HepG2 (cell line): ENCODE measurements around the gene TTC5. TPM values are rescaled to one million over a fixed set of nuclear protein-coding genes. Genes with fewer than 3 reads are reported as not detected.

Source experiments
- ADNP ChIP-seq: sonication (generic); formaldehyde crosslinking; IDR thresholded peaks from 2 replicates; pipeline ENCODE4 v1.4.0; 2020; ENCODE audit warnings: missing genetic modification reagents
- AGO2 ChIP-seq: fragments of 200-400 bp; formaldehyde crosslinking; optimal IDR thresholded peaks from 2 replicates; pipeline ENCODE3; 2017; ENCODE audit warnings: mild to moderate bottlenecking, low read depth, low read length, moderate library complexity
- ATF7 ChIP-seq, 2 experiments: fragments of 450-650 bp in 1 of 2; sonication (generic) in 1 of 2; formaldehyde crosslinking in 1 of 2; IDR thresholded peaks; 2 replicates each; pipeline versions ENCODE4 v1.4.0 to v1.6.1; 2016 to 2020; ENCODE audit warnings: antibody characterized with exemption in 1 of 2, mild to moderate bottlenecking in 1 of 2, missing genetic modification reagents in 1 of 2
- EEA1 ChIP-seq: sonication (generic); formaldehyde crosslinking; IDR thresholded peaks from 2 replicates; pipeline ENCODE4 v1.5.1; 2020; ENCODE audit warnings: mild to moderate bottlenecking, missing genetic modification reagents, borderline replicate concordance
- IKZF5 ChIP-seq: IDR thresholded peaks from 2 replicates; pipeline ENCODE4 v1.6.1; 2018; ENCODE audit warnings: missing genetic modification reagents, mild to moderate bottlenecking, missing compliant biosample characterization
- LBX2 ChIP-seq: sonication (generic); formaldehyde crosslinking; IDR thresholded peaks from 2 replicates; pipeline ENCODE4 v1.5.0; 2020; ENCODE audit warnings: missing genetic modification reagents, mild to moderate bottlenecking, borderline replicate concordance
- MEIS2 ChIP-seq: sonication (generic); formaldehyde crosslinking; IDR thresholded peaks from 2 replicates; pipeline ENCODE4 v1.9.0; 2021; ENCODE audit warnings: mild to moderate bottlenecking, missing genetic modification reagents
- SAFB2 ChIP-seq: sonication (generic); formaldehyde crosslinking; IDR thresholded peaks from 2 replicates; pipeline ENCODE4 v1.5.1; 2020; ENCODE audit warnings: missing genetic modification reagents, low read depth, mild to moderate bottlenecking, borderline replicate concordance
- ZNF574 ChIP-seq: sonication (generic); formaldehyde crosslinking; IDR thresholded peaks from 2 replicates; pipeline ENCODE4 v1.4.0; 2020; ENCODE audit warnings: missing genetic modification reagents
- ZNF660 ChIP-seq: sonication (generic); formaldehyde crosslinking; IDR thresholded peaks from 2 replicates; pipeline ENCODE4 v1.5.1; 2020; ENCODE audit warnings: mild to moderate bottlenecking, low read depth, missing genetic modification reagents, borderline replicate concordance
- ZNF839 ChIP-seq: sonication (generic); formaldehyde crosslinking; IDR thresholded peaks from 2 replicates; pipeline ENCODE4 v1.4.0; 2020; ENCODE audit warnings: missing genetic modification reagents, mild to moderate bottlenecking, borderline replicate concordance
- ZSCAN31 ChIP-seq: sonication (generic); formaldehyde crosslinking; IDR thresholded peaks from 2 replicates; pipeline ENCODE4 v1.5.0; 2020; ENCODE audit warnings: low read depth, mild to moderate bottlenecking, missing genetic modification reagents
- polyA plus RNA-seq, 8 experiments: library from polyadenylated mRNA; depleted of rRNA in 3 of 8; stranded (reverse) in 7 of 8; unstranded in 1 of 8; fragments of >200 nt; fragmentation: Illumina TruSeq in 4 of 8; extraction: Trizol in 4 of 8; gene quantifications; 2 replicates each; pipeline versions ENCODE4 v1.2.1 to v1.2.3, GENCODE V29; 2011 to 2016; ENCODE audit warnings: low read depth in 4 of 8, missing spikeins in 1 of 8, mixed read lengths in 1 of 8; ENCODE audit not compliant: insufficient read depth in 1 of 8
- total RNA-seq, 5 experiments: library from RNA; depleted of rRNA; stranded (reverse); fragments of >200 nt; fragmentation: Illumina TruSeq; extraction: Trizol; gene quantifications; 2 replicates each; pipeline ENCODE4 v1.2.3, GENCODE V29; 2016; ENCODE audit warnings: low read depth in 1 of 5
- TF ChIP-seq, protein P1 (sequence below): sonication (generic); formaldehyde crosslinking; IDR thresholded peaks from 2 replicates; pipeline ENCODE4 v1.8.0; 2022; ENCODE audit warnings: missing genetic modification reagents, low read depth, mild to moderate bottlenecking, borderline replicate concordance
- TF ChIP-seq, protein P2 (sequence below): sonication (generic); formaldehyde crosslinking; IDR thresholded peaks from 2 replicates; pipeline ENCODE4 v1.4.0; 2020; ENCODE audit warnings: mild to moderate bottlenecking, missing genetic modification reagents

Gene TTC5
- total and polyA plus RNA-seq, 2 of the 13 experiments (the other 11 are each of a cell fraction or from before 2014, with no cell fraction given), result 8.7 to 28.5 TPM

DNA sequence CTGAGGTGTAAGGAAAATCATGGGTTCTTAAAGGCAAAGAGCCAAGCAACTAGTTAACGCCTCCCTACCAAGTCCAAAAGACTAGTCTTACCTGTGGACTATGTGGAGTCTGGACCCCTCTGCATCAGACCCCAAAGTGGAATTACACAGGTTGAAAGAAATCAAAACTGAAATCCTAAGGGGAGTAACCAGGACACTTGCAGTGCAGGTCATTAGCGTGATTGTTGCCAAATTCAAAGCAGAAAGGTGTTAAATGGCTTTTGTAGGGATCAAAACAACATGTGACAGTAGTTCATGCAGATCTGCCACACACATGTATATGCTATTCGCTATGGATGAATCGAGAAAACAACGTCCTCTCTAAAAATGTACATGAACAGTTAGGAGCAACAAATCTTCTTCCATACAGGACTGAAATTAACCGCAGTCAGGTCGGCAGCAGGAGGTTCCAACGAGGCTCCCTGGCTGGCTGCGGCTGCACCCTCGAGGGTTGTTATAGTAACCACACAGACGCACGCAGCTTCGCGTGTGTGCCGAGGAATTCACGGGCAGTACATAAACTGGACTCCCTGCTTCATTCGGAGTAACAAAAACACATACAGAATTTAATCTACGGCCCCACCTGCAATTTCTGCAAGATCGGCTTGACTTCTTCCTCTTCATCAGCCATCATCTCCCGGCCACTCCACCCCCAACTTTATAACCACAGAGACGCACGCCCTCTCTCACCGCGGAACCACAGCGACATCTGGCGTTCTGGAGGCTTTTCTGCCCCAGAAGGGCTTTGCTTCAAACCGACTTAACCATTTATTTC lies at the start of gene TTC5 (continued):
- TF ChIP-seq IKZF5 (CRISPR knock-in tag), result peak; percentile 64; the same call in 1 of the 2 replicates
- TF ChIP-seq, protein P1, sequence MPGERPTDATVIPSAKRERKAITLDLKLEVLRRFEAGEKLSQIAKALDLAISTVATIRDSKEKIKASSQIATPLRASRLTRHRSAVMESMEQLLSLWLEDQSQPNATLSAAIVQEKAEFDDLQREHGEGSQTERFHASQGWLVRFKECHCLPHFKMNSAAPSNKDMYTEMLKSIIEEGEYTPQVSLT (CRISPR knock-in tag), result no peak
- TF ChIP-seq SAFB2 (CRISPR knock-in tag), result no peak
- no peak for TF ChIP-seq ZSCAN31 (CRISPR knock-in tag)
- TF ChIP-seq ZNF839 (CRISPR knock-in tag), result no peak
- no peak for TF ChIP-seq ATF7 (IDR thresholded peaks at IDR 0.05)
- peak; percentile 26; the same call in 1 of the 2 replicates for TF ChIP-seq ATF7 (CRISPR knock-in tag; IDR thresholded peaks at IDR 0.05)
- TF ChIP-seq, protein P2, sequence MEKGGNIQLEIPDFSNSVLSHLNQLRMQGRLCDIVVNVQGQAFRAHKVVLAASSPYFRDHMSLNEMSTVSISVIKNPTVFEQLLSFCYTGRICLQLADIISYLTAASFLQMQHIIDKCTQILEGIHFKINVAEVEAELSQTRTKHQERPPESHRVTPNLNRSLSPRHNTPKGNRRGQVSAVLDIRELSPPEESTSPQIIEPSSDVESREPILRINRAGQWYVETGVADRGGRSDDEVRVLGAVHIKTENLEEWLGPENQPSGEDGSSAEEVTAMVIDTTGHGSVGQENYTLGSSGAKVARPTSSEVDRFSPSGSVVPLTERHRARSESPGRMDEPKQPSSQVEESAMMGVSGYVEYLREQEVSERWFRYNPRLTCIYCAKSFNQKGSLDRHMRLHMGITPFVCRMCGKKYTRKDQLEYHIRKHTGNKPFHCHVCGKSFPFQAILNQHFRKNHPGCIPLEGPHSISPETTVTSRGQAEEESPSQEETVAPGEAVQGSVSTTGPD (CRISPR knock-in tag), result no peak
- TF ChIP-seq MEIS2 (CRISPR knock-in tag), result no peak
- TF ChIP-seq ZNF660, result no peak
- no peak; the same call in 1 of the 2 replicates for TF ChIP-seq EEA1
- no peak for TF ChIP-seq AGO2
- TF ChIP-seq ZNF574 (CRISPR knock-in tag), result peak; percentile 100
- no peak for TF ChIP-seq ADNP (CRISPR knock-in tag)
- TF ChIP-seq LBX2 (CRISPR knock-in tag), result no peak
